OCI-LY1 (cell line): Measurements from ENCODE around the gene ANXA2R.

ENCODE experiments used
- H2AFZ ChIP-seq: fragments of 200-600 bp; sonication (generic), shearing (Covaris generic); 2 replicates; pipeline ENCODE4 v1.6.0; 2014; ENCODE audit warnings: antibody characterized with exemption, mild to moderate bottlenecking, low read length
- H3F3A ChIP-seq: fragments of 200-600 bp; sonication (generic), shearing (Covaris generic); 2 replicates; pipeline ENCODE4 v1.6.0; 2014; ENCODE audit warnings: mild to moderate bottlenecking, antibody characterized with exemption, low read length, moderate library complexity; ENCODE audit not compliant: insufficient read depth
- H3K27ac ChIP-seq: fragments of 200-600 bp; sonication (generic); 2 replicates; pipeline ENCODE4 v1.5.1; 2014; ENCODE audit warnings: low read length, mixed run types, mild to moderate bottlenecking, low read depth; ENCODE audit not compliant: poor library complexity, severe bottlenecking
- H3K27me3 ChIP-seq: fragments of 200-600 bp; sonication (generic); 2 replicates; pipeline ENCODE4 v1.6.0; 2014; ENCODE audit warnings: antibody characterized with exemption, mild to moderate bottlenecking, low read length, moderate library complexity; ENCODE audit not compliant: insufficient read depth
- H3K36me3 ChIP-seq: fragments of 200-600 bp; sonication (generic); 2 replicates; pipeline ENCODE4 v1.6.1; 2014; ENCODE audit warnings: mild to moderate bottlenecking, antibody characterized with exemption, low read length, moderate library complexity, mixed read lengths; ENCODE audit not compliant: insufficient read depth
- H3K4me1 ChIP-seq: fragments of 200-600 bp; sonication (generic); 2 replicates; pipeline ENCODE4 v1.5.1; 2014; ENCODE audit warnings: mild to moderate bottlenecking, low read length, moderate library complexity; ENCODE audit not compliant: insufficient read depth, severe bottlenecking
- H3K4me2 ChIP-seq: fragments of 200-600 bp; sonication (generic), shearing (Covaris generic); 2 replicates; pipeline ENCODE4 v1.6.1; 2014; ENCODE audit warnings: low read length
- H3K4me3 ChIP-seq: fragments of 200-600 bp; sonication (generic); 2 replicates; pipeline ENCODE4 v1.5.1; 2014; ENCODE audit warnings: low read length, low read depth, mild to moderate bottlenecking, mixed read lengths; ENCODE audit not compliant: poor library complexity, severe bottlenecking
- H3K79me2 ChIP-seq: fragments of 200-600 bp; shearing (Covaris generic); 2 replicates; pipeline ENCODE4 v1.6.1; 2016; ENCODE audit warnings: mixed run types, low read length, mixed read lengths; ENCODE audit not compliant: insufficient read depth
- H3K9ac ChIP-seq: fragments of 200-600 bp; sonication (generic), shearing (Covaris generic); 2 replicates; pipeline ENCODE4 v1.6.1; 2014; ENCODE audit warnings: mild to moderate bottlenecking, low read length, mixed read lengths
- H3K9me2 ChIP-seq: fragments of 200-600 bp; sonication (generic), shearing (Covaris generic); 2 replicates; pipeline ENCODE4 v1.6.1; 2014; ENCODE audit warnings: low read depth, mild to moderate bottlenecking, low read length, mixed read lengths
- H3K9me3 ChIP-seq: fragments of 200-600 bp; shearing (Covaris generic); 2 replicates; pipeline ENCODE4 v1.6.1; 2014; ENCODE audit warnings: low read length, mixed read lengths
- H4K20me1 ChIP-seq: fragments of 200-600 bp; sonication (generic), shearing (Covaris generic); 2 replicates; pipeline ENCODE4 v1.6.0; 2016; ENCODE audit warnings: mild to moderate bottlenecking, low read length; ENCODE audit not compliant: insufficient read depth
- EZH2 ChIP-seq: fragments of 200-600 bp; sonication (generic), shearing (Covaris generic); IDR thresholded peaks from 2 replicates; pipeline ENCODE4 v1.8.0; 2017; ENCODE audit warnings: borderline replicate concordance, mixed run types, mild to moderate bottlenecking, antibody characterized with exemption, low read length, moderate library complexity, mixed read lengths
- TF ChIP-seq, protein P1 (sequence below): fragments of 200-600 bp; sonication (generic), shearing (Covaris generic); IDR thresholded peaks from 2 replicates; pipeline ENCODE4 v1.5.1; 2017; ENCODE audit warnings: mild to moderate bottlenecking, antibody characterized with exemption, low read length, moderate library complexity, mixed read lengths

The ANXA2R gene

DNA sequence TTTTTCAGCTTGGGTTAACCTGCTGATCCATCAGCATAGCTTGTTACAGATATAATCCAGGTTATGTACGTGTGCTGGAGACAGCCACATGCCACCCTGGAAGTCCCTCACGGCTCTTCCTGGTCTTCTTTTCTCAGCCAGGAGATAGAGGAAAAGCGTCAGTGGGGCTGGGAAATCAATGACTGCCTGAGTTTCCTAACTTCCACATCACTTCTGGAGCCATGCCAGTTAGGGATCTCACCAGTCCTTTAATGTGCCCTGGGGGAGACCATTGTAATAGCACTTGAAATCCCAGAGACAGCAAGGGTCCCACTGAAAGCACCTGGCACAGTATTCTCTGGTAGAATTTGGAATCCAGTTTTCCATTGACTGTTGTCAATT lies 29.2 kb downstream of the ANXA2R start:
- H3K36me3 ChIP-seq: no peaks in the 10 kb centered on the region
- no peaks in the 10 kb centered on the region for H3K79me2 ChIP-seq
- TF ChIP-seq EZH2: no peak
- TF ChIP-seq, protein P1, sequence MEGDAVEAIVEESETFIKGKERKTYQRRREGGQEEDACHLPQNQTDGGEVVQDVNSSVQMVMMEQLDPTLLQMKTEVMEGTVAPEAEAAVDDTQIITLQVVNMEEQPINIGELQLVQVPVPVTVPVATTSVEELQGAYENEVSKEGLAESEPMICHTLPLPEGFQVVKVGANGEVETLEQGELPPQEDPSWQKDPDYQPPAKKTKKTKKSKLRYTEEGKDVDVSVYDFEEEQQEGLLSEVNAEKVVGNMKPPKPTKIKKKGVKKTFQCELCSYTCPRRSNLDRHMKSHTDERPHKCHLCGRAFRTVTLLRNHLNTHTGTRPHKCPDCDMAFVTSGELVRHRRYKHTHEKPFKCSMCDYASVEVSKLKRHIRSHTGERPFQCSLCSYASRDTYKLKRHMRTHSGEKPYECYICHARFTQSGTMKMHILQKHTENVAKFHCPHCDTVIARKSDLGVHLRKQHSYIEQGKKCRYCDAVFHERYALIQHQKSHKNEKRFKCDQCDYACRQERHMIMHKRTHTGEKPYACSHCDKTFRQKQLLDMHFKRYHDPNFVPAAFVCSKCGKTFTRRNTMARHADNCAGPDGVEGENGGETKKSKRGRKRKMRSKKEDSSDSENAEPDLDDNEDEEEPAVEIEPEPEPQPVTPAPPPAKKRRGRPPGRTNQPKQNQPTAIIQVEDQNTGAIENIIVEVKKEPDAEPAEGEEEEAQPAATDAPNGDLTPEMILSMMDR: no peak
- H3K27me3 ChIP-seq: no peaks in the 10 kb centered on the region
- no peak overlapping the region for H3K9ac ChIP-seq
- no peak overlapping the region for H3K27ac ChIP-seq
- no peaks in the 10 kb centered on the region for H3K9me2 ChIP-seq
- no peak overlapping the region for H3K4me3 ChIP-seq
- H3K9me3 ChIP-seq: no peaks in the 10 kb centered on the region
- H3K4me1 ChIP-seq: peaks cover 34% of the 10 kb centered on the region
- H4K20me1 ChIP-seq: no peaks in the 10 kb centered on the region
- no peak overlapping the region for H3K4me2 ChIP-seq
- peaks cover 5% of the 10 kb centered on the region; the same call in 1 of the 2 replicates for H3F3A ChIP-seq
- H2AFZ ChIP-seq: no peak overlapping the region

DNA sequence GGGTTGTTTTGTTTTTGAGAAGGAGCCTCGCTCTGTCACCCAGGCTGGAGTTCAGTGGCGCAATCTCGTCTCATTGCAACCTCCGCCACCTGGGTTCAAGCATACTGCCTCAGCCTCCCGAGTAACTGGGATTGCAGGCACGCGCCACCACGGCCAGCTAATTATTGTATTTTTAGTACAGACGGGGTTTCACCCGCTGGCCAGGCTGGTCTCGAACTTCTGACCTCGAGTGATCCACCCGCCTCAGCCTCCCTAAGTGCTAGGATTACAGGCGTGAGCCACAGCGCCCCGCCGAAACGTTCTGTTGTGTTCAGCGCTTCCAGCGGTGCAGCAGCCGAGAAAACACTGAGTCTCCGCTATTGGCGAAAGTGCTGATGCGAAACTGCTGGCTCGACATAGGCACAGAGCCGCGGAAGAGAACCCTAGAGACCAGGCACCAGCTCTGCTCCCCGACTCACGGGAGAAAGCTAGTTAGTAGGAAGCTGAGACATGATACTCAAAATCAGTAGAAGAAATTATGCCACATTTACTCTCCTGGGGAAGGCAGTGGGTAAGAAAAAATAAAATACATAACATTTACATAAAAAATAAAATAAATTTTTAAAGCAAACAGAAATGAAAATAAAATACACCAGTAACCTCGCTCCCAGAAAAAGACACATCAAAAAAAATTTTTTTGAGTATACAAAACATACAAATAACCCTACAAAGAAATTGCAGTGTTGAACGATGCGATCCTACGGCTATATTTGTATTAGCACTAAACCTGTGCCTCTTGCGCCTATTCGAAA lies 31.6 kb downstream of the ANXA2R start:
- H3K4me1 ChIP-seq: peaks cover 34% of the 10 kb centered on the region
- H3K9me3 ChIP-seq: no peaks in the 10 kb centered on the region
- H3K4me3 ChIP-seq: peak overlapping the region; percentile 72
- no peaks in the 10 kb centered on the region for H3K79me2 ChIP-seq
- peaks cover 5% of the 10 kb centered on the region; the same call in 1 of the 2 replicates for H3F3A ChIP-seq
- H2AFZ ChIP-seq: peak overlapping the region; percentile 36
- H3K36me3 ChIP-seq: no peaks in the 10 kb centered on the region
- H3K27me3 ChIP-seq: no peaks in the 10 kb centered on the region
- no peak for TF ChIP-seq EZH2
- TF ChIP-seq, protein P1: peak; percentile 38; the same call in 1 of the 2 replicates
- H3K9ac ChIP-seq: peak overlapping the region; percentile 79
- peak overlapping the region; percentile 59 for H3K27ac ChIP-seq
- H3K9me2 ChIP-seq: no peaks in the 10 kb centered on the region
- H4K20me1 ChIP-seq: no peaks in the 10 kb centered on the region
- peak overlapping the region; percentile 99 for H3K4me2 ChIP-seq

DNA sequence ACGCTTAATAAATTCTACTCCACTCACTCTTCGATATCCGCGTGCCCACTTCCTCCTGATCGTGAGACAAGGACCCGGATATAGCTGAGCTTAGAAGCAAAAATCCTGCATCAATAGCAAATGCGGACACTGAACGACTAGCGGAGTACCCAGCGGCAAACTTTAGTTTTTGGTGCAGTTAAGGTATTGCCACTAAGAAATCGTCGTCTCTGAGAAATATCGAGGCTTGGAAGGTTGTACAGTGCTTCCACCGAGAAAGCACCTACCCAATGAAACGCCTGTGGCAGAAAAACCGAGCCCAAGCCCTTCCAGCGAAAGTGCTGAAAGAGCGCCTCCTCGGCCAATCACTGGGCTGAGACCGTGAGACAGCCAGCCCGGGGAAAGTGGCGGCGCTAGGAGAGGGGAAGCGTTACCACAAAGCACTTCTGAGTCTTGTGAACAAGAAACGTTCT lies 32.2 kb downstream of the ANXA2R start:
- Histone ChIP-seq H3F3A (peaks cover 5% of the 10 kb centered on the region; the same call in 1 of the 2 replicates), H3K79me2 (no peaks in the 10 kb centered on the region), H3K4me3 (peak overlapping the region; percentile 72), H3K4me2 (peak overlapping the region; percentile 99), H3K9ac (peak overlapping the region; percentile 79), H3K27me3 (no peaks in the 10 kb centered on the region), H3K36me3 (no peaks in the 10 kb centered on the region), H3K9me3 (no peaks in the 10 kb centered on the region), H4K20me1 (no peaks in the 10 kb centered on the region), H2AFZ (peak overlapping the region; percentile 36), H3K4me1 (peaks cover 34% of the 10 kb centered on the region), H3K27ac (peak overlapping the region; percentile 59), H3K9me2 (no peaks in the 10 kb centered on the region)
- TF ChIP-seq EZH2: no peak
- TF ChIP-seq, protein P1: no peak
